NK-92 treated with Interleukin-12 subunit alpha and Interleukin-12 subunit beta, amount 100 ng/mL, for 24 hours (cell line): ENCODE measurements around the gene CLSTN3.
A peak's percentile ranks its signal among the peaks of the same experiment; 100 is the strongest.
"Not testable (repeated sequence)": the region's sequence is repeated elsewhere in the genome, so short reads cannot be mapped to it uniquely, and the experiment has no call there.

Experiments
- DNase-seq: peaks from one replicate; lab custom pipeline; 2025; lab: John Stamatoyannopoulos, UW

The CLSTN3 gene

GRCh38 chr12:7103837-7104584 lies 26.2 kb upstream of the CLSTN3 start:
- no peak for DNase-seq

- DNase-seq, result no peak
Observed at GRCh38 chr12:7106082-7106481, 24.1 kb upstream of the CLSTN3 start.

GRCh38 chr12:7107181-7107580 lies 23.0 kb upstream of the CLSTN3 start:
- DNase-seq, result not testable (repeated sequence)

GRCh38 chr12:7107636-7108002 lies 22.6 kb upstream of the CLSTN3 start:
- no peak for DNase-seq

- DNase-seq, result peak; percentile 68
Observed at GRCh38 chr12:7108003-7108795, 22.0 kb upstream of the CLSTN3 start.

GRCh38 chr12:7108796-7109571 lies 21.2 kb upstream of the CLSTN3 start, which contains the start of gene C1RL:
C1RL (minus strand) TSS chr12:7109214; CDS start chr12:7109180, 34 bp downstream.
- peak; percentile 54 for DNase-seq

- DNase-seq, result no peak
Observed at GRCh38 chr12:7109572-7109920, 20.6 kb upstream of the CLSTN3 start.

GRCh38 chr12:7110661-7111060 lies 19.5 kb upstream of the CLSTN3 start:
- no peak for DNase-seq

- no peak for DNase-seq
Observed at GRCh38 chr12:7112041-7112440, 18.1 kb upstream of the CLSTN3 start.

- DNase-seq, result no peak
Observed at GRCh38 chr12:7113389-7113871, 16.7 kb upstream of the CLSTN3 start.

- DNase-seq, result no peak
Observed at GRCh38 chr12:7114008-7114407, 16.2 kb upstream of the CLSTN3 start.

- no peak for DNase-seq
Observed at GRCh38 chr12:7114851-7115250, 15.3 kb upstream of the CLSTN3 start.

- DNase-seq, result no peak
Observed at GRCh38 chr12:7116196-7116595, 14.0 kb upstream of the CLSTN3 start.

- no peak for DNase-seq
Observed at GRCh38 chr12:7116916-7117315, 13.3 kb upstream of the CLSTN3 start.

- DNase-seq, result no peak
Observed at GRCh38 chr12:7117670-7118069, 12.5 kb upstream of the CLSTN3 start.

- no peak for DNase-seq
Observed at GRCh38 chr12:7118881-7119280, 11.3 kb upstream of the CLSTN3 start.

GRCh38 chr12:7120166-7120565 lies 10.0 kb upstream of the CLSTN3 start:
- no peak for DNase-seq

- no peak for DNase-seq
Observed at GRCh38 chr12:7121324-7121723, 8.8 kb upstream of the CLSTN3 start.

- DNase-seq, result no peak
Observed at GRCh38 chr12:7122811-7123769, 7.1 kb upstream of the CLSTN3 start.

GRCh38 chr12:7123806-7124522 lies 6.2 kb upstream of the CLSTN3 start:
- DNase-seq, result no peak
